DND-41 (cell line): ENCODE results near the gene SOSTDC1.
"Not testable (repeated sequence)": the region's sequence is repeated elsewhere in the genome, so short reads cannot be mapped to it uniquely, and the experiment has no call there.

Source experiments
- ATAC-seq: fragments of 200-7000 bp; cut with Tn5 transposase; 3 replicates; pipeline ENCODE4 v1.9.1; 2021; ENCODE audit warnings: low read depth; ENCODE audit not compliant: insufficient read depth
- DNase-seq: peaks from one replicate; pipeline ENCODE4 v3.0.0-alpha.2; 2020
- H2AFZ ChIP-seq: 2 replicates; pipeline ENCODE4 v1.6.0; 2012; ENCODE audit warnings: low read depth, low read length
- H3K27ac ChIP-seq: 2 replicates; pipeline ENCODE4 v1.5.1; 2012; ENCODE audit warnings: low read length, inconsistent platforms
- H3K27me3 ChIP-seq: fragments of 200-600 bp; sonication (generic); 2 replicates; pipeline ENCODE4 v1.6.0; 2012; ENCODE audit warnings: low read length, mild to moderate bottlenecking, inconsistent platforms; ENCODE audit not compliant: insufficient read depth, poor library complexity
- H3K36me3 ChIP-seq: 2 replicates; pipeline ENCODE4 v1.5.1; 2012; ENCODE audit warnings: low read length, inconsistent platforms; ENCODE audit not compliant: insufficient read depth
- H3K4me1 ChIP-seq: 2 replicates; pipeline ENCODE4 v1.5.1; 2012; ENCODE audit warnings: mild to moderate bottlenecking, low read length; ENCODE audit not compliant: insufficient read depth
- H3K4me2 ChIP-seq: 2 replicates; pipeline ENCODE4 v1.6.0; 2012; ENCODE audit warnings: mild to moderate bottlenecking, moderate library complexity, low read length, inconsistent platforms; ENCODE audit not compliant: insufficient read depth
- H3K4me3 ChIP-seq, 2 experiments: fragments of 200-600 bp in 1 of 2; shearing (Covaris generic) in 1 of 2; 2 replicates each; pipeline ENCODE4 v1.5.1; 2012 to 2016; ENCODE audit warnings: inconsistent platforms in 2 of 2, low read length in 2 of 2, mild to moderate bottlenecking in 2 of 2, low read depth in 1 of 2, moderate library complexity in 1 of 2
- H3K79me2 ChIP-seq: 2 replicates; pipeline ENCODE4 v1.6.0; 2012; ENCODE audit warnings: low read length, inconsistent platforms; ENCODE audit not compliant: insufficient read depth
- H3K9ac ChIP-seq: 2 replicates; pipeline ENCODE4 v1.6.0; 2012; ENCODE audit warnings: low read depth, mild to moderate bottlenecking, inconsistent platforms, low read length, moderate library complexity
- H3K9me3 ChIP-seq: 2 replicates; pipeline ENCODE4 v1.5.1; 2012; ENCODE audit warnings: low read length, moderate library complexity, mild to moderate bottlenecking, inconsistent platforms; ENCODE audit not compliant: insufficient read depth, severe bottlenecking
- H4K20me1 ChIP-seq: 2 replicates; pipeline ENCODE4 v1.6.0; 2012; ENCODE audit warnings: low read length; ENCODE audit not compliant: insufficient read depth
- CTCF ChIP-seq: IDR thresholded peaks from 2 replicates; pipeline ENCODE4 v1.5.1; 2012; ENCODE audit warnings: borderline replicate concordance, low read length, moderate library complexity, mild to moderate bottlenecking; ENCODE audit not compliant: poor library complexity, severe bottlenecking; ENCODE audit errors: extremely low read depth
- EZH2 ChIP-seq: IDR thresholded peaks from 3 replicates; pipeline ENCODE4 v1.6.1; 2012; ENCODE audit warnings: borderline replicate concordance, low read depth, mild to moderate bottlenecking, moderate library complexity, low read length, inconsistent platforms; ENCODE audit not compliant: severe bottlenecking

The SOSTDC1 gene

GRCh38 chr7:16447876-16448275 lies 17.7 kb downstream of the SOSTDC1 start:
- TF ChIP-seq EZH2 (no peak), CTCF (no peak)
- no peak overlapping the region for H2AFZ ChIP-seq
- H3K79me2 ChIP-seq: no peaks in the 10 kb centered on the region
- H3K4me1 ChIP-seq: no peaks in the 10 kb centered on the region
- no peak for DNase-seq
- H3K4me2 ChIP-seq: no peak overlapping the region
- ATAC-seq: no peak
- no peaks in the 10 kb centered on the region for H3K9me3 ChIP-seq
- no peak overlapping the region for H3K4me3 ChIP-seq
- no peaks in the 10 kb centered on the region for H3K36me3 ChIP-seq
- no peaks in the 10 kb centered on the region for H3K27me3 ChIP-seq
- no peak overlapping the region for H3K27ac ChIP-seq
- H4K20me1 ChIP-seq: no peaks in the 10 kb centered on the region
- no peak overlapping the region for H3K9ac ChIP-seq

GRCh38 chr7:16446508-16446907 lies 19.0 kb downstream of the SOSTDC1 start:
- Histone ChIP-seq H3K36me3 (no peaks in the 10 kb centered on the region), H2AFZ (no peak overlapping the region), H3K4me1 (no peaks in the 10 kb centered on the region), H3K4me3 (no peak overlapping the region), H3K4me2 (no peak overlapping the region), H3K9ac (no peak overlapping the region), H4K20me1 (no peaks in the 10 kb centered on the region), H3K79me2 (no peaks in the 10 kb centered on the region), H3K27me3 (no peaks in the 10 kb centered on the region), H3K9me3 (no peaks in the 10 kb centered on the region), H3K27ac (no peak overlapping the region)
- TF ChIP-seq EZH2: no peak
- TF ChIP-seq CTCF: no peak
- no peak for ATAC-seq
- no peak for DNase-seq

DNA sequence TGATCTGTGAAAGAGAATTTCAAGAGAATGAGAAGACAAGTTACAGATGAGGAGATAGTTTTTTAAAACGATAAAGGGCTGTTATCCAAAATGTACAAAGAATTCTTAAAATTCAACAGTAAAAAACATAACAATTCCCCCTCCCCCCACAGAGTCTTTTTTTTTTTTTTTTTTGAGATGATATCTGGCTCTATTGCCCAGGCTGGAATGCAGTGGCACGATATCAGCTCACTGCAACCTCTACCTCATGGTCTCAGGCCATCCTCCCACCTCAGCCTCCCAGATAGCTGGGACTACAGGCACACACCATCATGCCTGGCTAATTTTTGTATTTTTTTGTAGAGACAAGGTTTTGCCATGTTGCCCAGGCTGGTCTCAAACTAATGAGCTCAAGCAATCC lies 21.7 kb downstream of the SOSTDC1 start:
- DNase-seq: not testable (repeated sequence)

DNA sequence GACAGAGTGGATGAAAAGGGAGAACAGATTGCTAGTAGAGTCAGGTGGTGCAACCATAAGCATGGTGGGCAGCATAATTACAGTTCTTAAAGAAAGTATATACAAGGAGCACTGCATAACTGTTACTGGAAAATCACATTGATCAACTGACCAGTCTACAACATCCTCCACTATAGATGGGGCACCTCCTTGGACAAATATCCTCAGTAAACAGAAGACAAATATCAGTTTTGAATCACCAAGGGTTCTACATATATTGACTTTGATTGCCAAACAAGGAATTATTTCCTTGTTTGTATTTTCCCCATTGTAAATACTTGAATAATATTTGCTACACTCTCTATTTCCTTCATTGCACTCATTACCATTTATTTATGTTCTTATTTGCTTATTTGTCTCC lies 26.6 kb downstream of the SOSTDC1 start:
- Histone ChIP-seq H3K4me2 (no peak overlapping the region), H3K9me3 (no peaks in the 10 kb centered on the region), H2AFZ (no peak overlapping the region), H3K36me3 (no peaks in the 10 kb centered on the region), H3K27me3 (no peaks in the 10 kb centered on the region), H3K9ac (no peak overlapping the region), H3K27ac (no peak overlapping the region), H3K4me3 (no peak overlapping the region), H3K79me2 (no peaks in the 10 kb centered on the region), H3K4me1 (no peaks in the 10 kb centered on the region), H4K20me1 (no peaks in the 10 kb centered on the region)
- TF ChIP-seq EZH2: no peak
- no peak for TF ChIP-seq CTCF
- DNase-seq (no peak), ATAC-seq (no peak)

More for the DNA sequence above, 21.7 kb downstream of the SOSTDC1 start:
- not testable (repeated sequence) for ATAC-seq, H3K79me2 ChIP-seq, H3K36me3 ChIP-seq, H2AFZ ChIP-seq, H4K20me1 ChIP-seq, H3K4me2 ChIP-seq, H3K27me3 ChIP-seq, H3K9me3 ChIP-seq, H3K9ac ChIP-seq, H3K4me1 ChIP-seq, H3K27ac ChIP-seq, H3K4me3 ChIP-seq
